Measurements from ENCODE around the gene C2CD4C. TPM values are rescaled to one million over a fixed set of nuclear protein-coding genes. Genes with fewer than 3 reads are reported as not detected.
A peak's percentile ranks its signal among the peaks of the same experiment; 100 is the strongest.
"Not testable (repeated sequence)": the region's sequence is repeated elsewhere in the genome, so short reads cannot be mapped to it uniquely, and the experiment has no call there.

The C2CD4C gene
- polyA plus RNA-seq, 3 donors, result not detected

GRCh38 chr19:383922-384798 is 24.8 kb downstream of the C2CD4C start:
- WGBS (ENCODE audit: insufficient coverage), result 18% methylated on average over 41 of the region's 44 CpGs
- TF ChIP-seq CTCF (IDR thresholded peaks at IDR 0.05), result peak; percentile 37

GRCh38 chr19:383040-383439 is 25.9 kb downstream of the C2CD4C start:
- 84% methylated on average over 18 of the region's 19 CpGs for WGBS (ENCODE audit: insufficient coverage)
- Mint-ChIP-seq H3K27ac (no peak overlapping the region), H3K9me3 (peaks cover 0 to 16% (median 2%) of the 10 kb centered on the region in 7 donors), H3K4me3 (peak overlapping the region in 1 of 2 donors; percentile 73), H3K36me3 (peaks cover 0 to 4% of the 10 kb centered on the region in 2 donors), H3K27me3 (ENCODE audit: low read depth in 3 of 3) (peaks cover 35 to 54% (median 46%) of the 10 kb centered on the region in 3 donors), H3K4me1 (peaks cover 6% of the 10 kb centered on the region)
- DNase-seq, result no peak
- Histone ChIP-seq H3K36me3 (replicated peaks in 1 of 2; ENCODE audit: control insufficient read depth in 1 of 2, insufficient read depth in 2 of 2, low read length in 2 of 2) (no peaks in the 10 kb centered on the region), H3K27me3 (ENCODE audit: control insufficient read depth in 2 of 2, insufficient read depth in 2 of 2, low read length in 2 of 2) (peaks cover 0 to 31% of the 10 kb centered on the region in 2 donors), H3K4me2 (replicated peaks; ENCODE audit: extremely low read depth, low read length, poor library complexity, severe bottlenecking) (no peak overlapping the region), H3K79me2 (ENCODE audit: insufficient read depth, low read length) (no peaks in the 10 kb centered on the region), H3K4me1 (ENCODE audit: control insufficient read depth in 1 of 2, insufficient read depth in 2 of 2, low read length in 2 of 2) (no peaks in the 10 kb centered on the region), H3K27ac (ENCODE audit: low read depth in 1 of 2, low read length in 2 of 2) (no peak overlapping the region), H4K20me1 (ENCODE audit: insufficient read depth, low read length) (no peaks in the 10 kb centered on the region), H3K9ac (ENCODE audit: insufficient read depth, low read length, poor library complexity, severe bottlenecking) (no peak overlapping the region), H3K4me3 (replicated peaks in 1 of 3; ENCODE audit: low read depth in 2 of 3, low read length in 3 of 3) (no peak overlapping the region), H3K9me3 (replicated peaks in 1 of 2; ENCODE audit: control insufficient read depth in 1 of 2, insufficient read depth in 1 of 2, low read length in 2 of 2) (peaks cover 0 to 7% of the 10 kb centered on the region in 2 donors), H2AFZ (ENCODE audit: insufficient read depth, low read depth, low read length, poor library complexity, severe bottlenecking) (no peak overlapping the region)
- intact Hi-C loops (cut with micrococcal nuclease), result no loop called here
- no peak for TF ChIP-seq CTCF (IDR thresholded peaks at IDR 0.05)

More at GRCh38 chr19:383922-384798, 24.8 kb downstream of the C2CD4C start:
- H3K9me3 Mint-ChIP-seq, result peaks cover 0 to 16% (median 2%) of the 10 kb centered on the region in 7 donors
- H3K27ac Mint-ChIP-seq, result no peak overlapping the region
- Histone ChIP-seq H3K79me2 (ENCODE audit: insufficient read depth, low read length) (no peaks in the 10 kb centered on the region), H3K4me3 (replicated peaks in 1 of 3; ENCODE audit: low read depth in 2 of 3, low read length in 3 of 3) (no peak overlapping the region), H2AFZ (ENCODE audit: insufficient read depth, low read depth, low read length, poor library complexity, severe bottlenecking) (no peak overlapping the region), H3K27ac (ENCODE audit: low read depth in 1 of 2, low read length in 2 of 2) (no peak overlapping the region), H3K27me3 (ENCODE audit: control insufficient read depth in 2 of 2, insufficient read depth in 2 of 2, low read length in 2 of 2) (peaks cover 0 to 31% of the 10 kb centered on the region in 2 donors), H4K20me1 (ENCODE audit: insufficient read depth, low read length) (no peaks in the 10 kb centered on the region), H3K4me1 (ENCODE audit: control insufficient read depth in 1 of 2, insufficient read depth in 2 of 2, low read length in 2 of 2) (no peaks in the 10 kb centered on the region), H3K4me2 (replicated peaks; ENCODE audit: extremely low read depth, low read length, poor library complexity, severe bottlenecking) (no peak overlapping the region), H3K36me3 (replicated peaks in 1 of 2; ENCODE audit: control insufficient read depth in 1 of 2, insufficient read depth in 2 of 2, low read length in 2 of 2) (no peaks in the 10 kb centered on the region), H3K9ac (ENCODE audit: insufficient read depth, low read length, poor library complexity, severe bottlenecking) (no peak overlapping the region), H3K9me3 (replicated peaks in 1 of 2; ENCODE audit: control insufficient read depth in 1 of 2, insufficient read depth in 1 of 2, low read length in 2 of 2) (peaks cover 0 to 7% of the 10 kb centered on the region in 2 donors)
- peaks cover 0 to 4% of the 10 kb centered on the region in 2 donors for H3K36me3 Mint-ChIP-seq
- H3K27me3 Mint-ChIP-seq (ENCODE audit: low read depth in 3 of 3), result peaks cover 37 to 59% (median 48%) of the 10 kb centered on the region in 3 donors
- no peak for DNase-seq
- H3K4me3 Mint-ChIP-seq, result peak overlapping the region; percentile 24 to 73
- intact Hi-C loops (cut with micrococcal nuclease), result no loop called here
- H3K4me1 Mint-ChIP-seq, result peaks cover 6% of the 10 kb centered on the region

- H3K27ac ChIP-seq (ENCODE audit: low read depth in 1 of 2, low read length in 2 of 2); H3K4me1 ChIP-seq (ENCODE audit: control insufficient read depth in 1 of 2, insufficient read depth in 2 of 2, low read length in 2 of 2); H3K4me1 Mint-ChIP-seq; H4K20me1 ChIP-seq (ENCODE audit: insufficient read depth, low read length); H3K36me3 Mint-ChIP-seq; H3K4me2 ChIP-seq (replicated peaks; ENCODE audit: extremely low read depth, low read length, poor library complexity, severe bottlenecking); H3K27ac Mint-ChIP-seq; H2AFZ ChIP-seq (ENCODE audit: insufficient read depth, low read depth, low read length, poor library complexity, severe bottlenecking); intact Hi-C loops (cut with micrococcal nuclease); H3K36me3 ChIP-seq (replicated peaks in 1 of 2; ENCODE audit: control insufficient read depth in 1 of 2, insufficient read depth in 2 of 2, low read length in 2 of 2); H3K9ac ChIP-seq (ENCODE audit: insufficient read depth, low read length, poor library complexity, severe bottlenecking); H3K4me3 Mint-ChIP-seq; H3K9me3 ChIP-seq (replicated peaks in 1 of 2; ENCODE audit: control insufficient read depth in 1 of 2, insufficient read depth in 1 of 2, low read length in 2 of 2); H3K79me2 ChIP-seq (ENCODE audit: insufficient read depth, low read length); DNase-seq; H3K4me3 ChIP-seq (replicated peaks in 1 of 3; ENCODE audit: low read depth in 2 of 3, low read length in 3 of 3): not testable (repeated sequence)
- 62% methylated on average over 4 of the region's 9 CpGs for WGBS (ENCODE audit: insufficient coverage)
- peaks cover 0 to 16% (median 2%) of the 10 kb centered on the region in 7 donors for H3K9me3 Mint-ChIP-seq
- peaks cover 0 to 29% of the 10 kb centered on the region in 2 donors for H3K27me3 ChIP-seq (ENCODE audit: control insufficient read depth in 2 of 2, insufficient read depth in 2 of 2, low read length in 2 of 2)
- peaks cover 34 to 51% (median 44%) of the 10 kb centered on the region in 3 donors for H3K27me3 Mint-ChIP-seq (ENCODE audit: low read depth in 3 of 3)
These were observed 26.4 kb downstream of the C2CD4C start for GRCh38 chr19:382578-382977.

Measured in CD14-positive monocyte (primary cell).